ENCODE data around the gene ISG20. TPM values are rescaled to one million over a fixed set of nuclear protein-coding genes. Genes with fewer than 3 reads are reported as not detected.

ISG20 gene
- total RNA-seq, 1 donor, result 3.3 TPM

GRCh38 chr15:88625943-88626741 is 12.7 kb upstream of the ISG20 start:
- peaks cover 36% of the 10 kb centered on the region for H3K4me1 ChIP-seq (ENCODE audit: insufficient read depth, low read length)
- no peak overlapping the region for H3K4me3 ChIP-seq (ENCODE audit: insufficient read depth, low read length)
- H2AFZ ChIP-seq (ENCODE audit: low read length), result no peak overlapping the region
- peaks cover 100% of the 10 kb centered on the region for H3K79me2 ChIP-seq (ENCODE audit: insufficient read depth, low read length)
- no peak overlapping the region for H3K4me2 ChIP-seq (ENCODE audit: insufficient read depth, low read length)
- no peak for TF ChIP-seq CTCF (IDR thresholded peaks at IDR 0.05; ENCODE audit: extremely low read depth, low read depth, low read length)
- no peak overlapping the region for H3K27ac ChIP-seq (ENCODE audit: low read depth, low read length)
- no peak for DNase-seq (ENCODE audit: insufficient read length, low spot score, missing footprints)
- no peaks in the 10 kb centered on the region for H3K9me3 ChIP-seq (ENCODE audit: low read depth, low read length)
- H4K20me1 ChIP-seq (ENCODE audit: insufficient read depth, low read length), result peaks cover 86% of the 10 kb centered on the region
- no peaks in the 10 kb centered on the region for H3K27me3 ChIP-seq (ENCODE audit: insufficient read depth, low read length)
- H3K36me3 ChIP-seq (ENCODE audit: insufficient read depth, low read length), result peaks cover 68% of the 10 kb centered on the region

DNA sequence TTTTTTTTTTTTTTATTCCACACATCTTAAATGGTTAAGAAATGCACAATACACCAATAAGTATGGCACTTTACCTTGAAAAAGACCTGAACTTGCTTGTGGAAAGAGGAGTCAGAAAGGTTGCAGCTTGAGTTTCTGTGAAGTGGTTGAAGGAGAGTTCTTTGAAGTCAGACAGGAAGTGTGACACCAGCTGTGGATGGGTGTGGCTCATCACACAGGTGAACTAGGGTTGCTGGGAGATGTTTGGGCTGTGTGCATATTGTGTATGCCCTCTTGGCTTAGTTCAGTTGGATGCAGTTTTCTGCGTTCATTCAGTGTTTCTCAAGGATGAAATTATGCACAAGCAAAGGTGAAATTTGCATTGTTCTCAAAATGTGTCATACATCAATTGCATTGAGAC is 11.4 kb upstream of the ISG20 start:
- Histone ChIP-seq H2AFZ (ENCODE audit: low read length) (no peak overlapping the region), H3K36me3 (ENCODE audit: insufficient read depth, low read length) (peaks cover 81% of the 10 kb centered on the region), H3K4me1 (ENCODE audit: insufficient read depth, low read length) (peaks cover 32% of the 10 kb centered on the region), H3K79me2 (ENCODE audit: insufficient read depth, low read length) (peaks cover 100% of the 10 kb centered on the region), H3K4me2 (ENCODE audit: insufficient read depth, low read length) (no peak overlapping the region), H4K20me1 (ENCODE audit: insufficient read depth, low read length) (peaks cover 86% of the 10 kb centered on the region), H3K4me3 (ENCODE audit: insufficient read depth, low read length) (no peak overlapping the region), H3K27me3 (ENCODE audit: insufficient read depth, low read length) (no peaks in the 10 kb centered on the region), H3K27ac (ENCODE audit: low read depth, low read length) (no peak overlapping the region), H3K9me3 (ENCODE audit: low read depth, low read length) (no peaks in the 10 kb centered on the region)
- TF ChIP-seq CTCF (IDR thresholded peaks at IDR 0.05; ENCODE audit: extremely low read depth, low read depth, low read length), result no peak
- no peak for DNase-seq (ENCODE audit: insufficient read length, low spot score, missing footprints)

- H3K27me3 ChIP-seq (ENCODE audit: insufficient read depth, low read length), result no peaks in the 10 kb centered on the region
- H3K4me3 ChIP-seq (ENCODE audit: insufficient read depth, low read length), result no peak overlapping the region
- H3K79me2 ChIP-seq (ENCODE audit: insufficient read depth, low read length), result peaks cover 96% of the 10 kb centered on the region
- no peaks in the 10 kb centered on the region for H3K9me3 ChIP-seq (ENCODE audit: low read depth, low read length)
- H3K36me3 ChIP-seq (ENCODE audit: insufficient read depth, low read length), result peaks cover 86% of the 10 kb centered on the region
- H3K4me2 ChIP-seq (ENCODE audit: insufficient read depth, low read length), result no peak overlapping the region
- H4K20me1 ChIP-seq (ENCODE audit: insufficient read depth, low read length), result peaks cover 80% of the 10 kb centered on the region
- peak; percentile 31 for DNase-seq (ENCODE audit: insufficient read length, low spot score, missing footprints)
- TF ChIP-seq CTCF (IDR thresholded peaks at IDR 0.05; ENCODE audit: extremely low read depth, low read depth, low read length), result no peak
- H3K4me1 ChIP-seq (ENCODE audit: insufficient read depth, low read length), result peaks cover 25% of the 10 kb centered on the region
- no peak overlapping the region for H2AFZ ChIP-seq (ENCODE audit: low read length)
- no peak overlapping the region for H3K27ac ChIP-seq (ENCODE audit: low read depth, low read length)
These were observed 10.7 kb upstream of the ISG20 start for GRCh38 chr15:88628018-88628654.

GRCh38 chr15:88629071-88629470 is 9.7 kb upstream of the ISG20 start:
- H3K4me2 ChIP-seq (ENCODE audit: insufficient read depth, low read length), result no peak overlapping the region
- peaks cover 16% of the 10 kb centered on the region for H3K4me1 ChIP-seq (ENCODE audit: insufficient read depth, low read length)
- DNase-seq (ENCODE audit: insufficient read length, low spot score, missing footprints), result no peak
- TF ChIP-seq CTCF (IDR thresholded peaks at IDR 0.05; ENCODE audit: extremely low read depth, low read depth, low read length), result no peak
- no peaks in the 10 kb centered on the region for H3K9me3 ChIP-seq (ENCODE audit: low read depth, low read length)
- no peak overlapping the region for H3K27ac ChIP-seq (ENCODE audit: low read depth, low read length)
- H2AFZ ChIP-seq (ENCODE audit: low read length), result no peak overlapping the region
- H3K4me3 ChIP-seq (ENCODE audit: insufficient read depth, low read length), result no peak overlapping the region
- H3K79me2 ChIP-seq (ENCODE audit: insufficient read depth, low read length), result peaks cover 87% of the 10 kb centered on the region
- H3K36me3 ChIP-seq (ENCODE audit: insufficient read depth, low read length), result peaks cover 86% of the 10 kb centered on the region
- no peaks in the 10 kb centered on the region for H3K27me3 ChIP-seq (ENCODE audit: insufficient read depth, low read length)
- peaks cover 71% of the 10 kb centered on the region for H4K20me1 ChIP-seq (ENCODE audit: insufficient read depth, low read length)

All from osteoblast (primary cell).